ENCODE data around the gene TMEM53. TPM values are rescaled to one million over a fixed set of nuclear protein-coding genes. Genes with fewer than 3 reads are reported as not detected.

The TMEM53 gene
- total RNA-seq, 2 donors from 2014 or later: 3.9 to 12.9 TPM

GRCh38 chr1:44664730-44665370, 9.4 kb downstream of the TMEM53 start:
- Histone ChIP-seq H3K27me3 (replicated peaks; ENCODE audit: insufficient read depth) (no peaks in the 10 kb centered on the region), H3K9me3 (no peaks in the 10 kb centered on the region), H3K4me1 (ENCODE audit: control insufficient read depth in 1 of 2, low read depth in 2 of 2) (peaks cover 0 to 5% of the 10 kb centered on the region in 2 donors), H3K27ac (no peak overlapping the region), H3K36me3 (no peaks in the 10 kb centered on the region), H3K4me3 (no peak overlapping the region)
- no peak for DNase-seq (ENCODE audit: low spot score)
- no peak for TF ChIP-seq CTCF (IDR thresholded peaks at IDR 0.05)
- no peak for ATAC-seq (ENCODE audit: insufficient number of reproducible peaks, low FRiP score, low read depth)

GRCh38 chr1:44663417-44663816, 10.9 kb downstream of the TMEM53 start:
- DNase-seq (ENCODE audit: low spot score) (no peak), ATAC-seq (ENCODE audit: insufficient number of reproducible peaks, low FRiP score, low read depth) (no peak)
- peaks cover 0 to 5% of the 10 kb centered on the region in 2 donors for H3K4me1 ChIP-seq (ENCODE audit: control insufficient read depth in 1 of 2, low read depth in 2 of 2)
- no peak for TF ChIP-seq CTCF (IDR thresholded peaks at IDR 0.05)
- no peaks in the 10 kb centered on the region for H3K27me3 ChIP-seq (replicated peaks; ENCODE audit: insufficient read depth)
- H3K9me3 ChIP-seq: no peaks in the 10 kb centered on the region
- H3K4me3 ChIP-seq: no peak overlapping the region
- no peaks in the 10 kb centered on the region for H3K36me3 ChIP-seq
- H3K27ac ChIP-seq: no peak overlapping the region

- ATAC-seq (ENCODE audit: insufficient number of reproducible peaks, low FRiP score, low read depth) (no peak), DNase-seq (ENCODE audit: low spot score) (no peak)
- Histone ChIP-seq H3K36me3 (no peaks in the 10 kb centered on the region), H3K9me3 (no peaks in the 10 kb centered on the region), H3K4me1 (ENCODE audit: control insufficient read depth in 1 of 2, low read depth in 2 of 2) (peaks cover 0 to 5% of the 10 kb centered on the region in 2 donors), H3K27ac (no peak overlapping the region), H3K27me3 (replicated peaks; ENCODE audit: insufficient read depth) (no peaks in the 10 kb centered on the region), H3K4me3 (no peak overlapping the region)
- no peak for TF ChIP-seq CTCF (IDR thresholded peaks at IDR 0.05)
Measured at GRCh38 chr1:44662683-44663030, 11.6 kb downstream of the TMEM53 start.

GRCh38 chr1:44661781-44662682, 12.2 kb downstream of the TMEM53 start:
- no peak for DNase-seq (ENCODE audit: low spot score)
- H3K4me1 ChIP-seq (ENCODE audit: control insufficient read depth in 1 of 2, low read depth in 2 of 2): peaks cover 0 to 5% of the 10 kb centered on the region in 2 donors
- no peaks in the 10 kb centered on the region for H3K27me3 ChIP-seq (replicated peaks; ENCODE audit: insufficient read depth)
- H3K27ac ChIP-seq: no peak overlapping the region
- no peak for ATAC-seq (ENCODE audit: insufficient number of reproducible peaks, low FRiP score, low read depth)
- H3K36me3 ChIP-seq: no peaks in the 10 kb centered on the region
- no peak overlapping the region for H3K4me3 ChIP-seq
- TF ChIP-seq CTCF (IDR thresholded peaks at IDR 0.05): no peak
- H3K9me3 ChIP-seq: no peaks in the 10 kb centered on the region

GRCh38 chr1:44660176-44660575, 14.1 kb downstream of the TMEM53 start:
- Histone ChIP-seq H3K27ac (no peak overlapping the region), H3K4me1 (ENCODE audit: control insufficient read depth in 1 of 2, low read depth in 2 of 2) (peaks cover 0 to 5% of the 10 kb centered on the region in 2 donors), H3K9me3 (no peaks in the 10 kb centered on the region), H3K36me3 (no peaks in the 10 kb centered on the region), H3K4me3 (no peak overlapping the region), H3K27me3 (replicated peaks; ENCODE audit: insufficient read depth) (no peaks in the 10 kb centered on the region)
- no peak for DNase-seq (ENCODE audit: low spot score)
- ATAC-seq (ENCODE audit: insufficient number of reproducible peaks, low FRiP score, low read depth): no peak
- no peak for TF ChIP-seq CTCF (IDR thresholded peaks at IDR 0.05)
